Measurements from ENCODE around the gene ZSCAN2. TPM values are rescaled to one million over a fixed set of nuclear protein-coding genes. Genes with fewer than 3 reads are reported as not detected.

Gene ZSCAN2
- polyA plus RNA-seq, 10 donors: 9.4 to 14.3 (median 12.0) TPM

GRCh38 chr15:84597296-84597695 is 3.5 kb upstream of the ZSCAN2 start:
- no peak for DNase-seq

- peak in 1 of 3 donors; percentile 28 for DNase-seq
Measured at GRCh38 chr15:84598250-84598649, 2.6 kb upstream of the ZSCAN2 start.

GRCh38 chr15:84598993-84599392 is 1.8 kb upstream of the ZSCAN2 start:
- DNase-seq: peak in 2 of 3 donors; percentile 42 to 58

GRCh38 chr15:84599906-84600305 is 903 bp upstream of the ZSCAN2 start:
- DNase-seq: no peak

- peak in 2 of 3 donors; percentile 66 to 80 for DNase-seq
Measured at GRCh38 chr15:84600331-84600686, 500 bp upstream of the ZSCAN2 start.

- DNase-seq: no peak
Measured at GRCh38 chr15:84601555-84601838, 688 bp downstream of the ZSCAN2 start.

GRCh38 chr15:84603630-84604379 is 3.0 kb downstream of the ZSCAN2 start:
- no peak for DNase-seq

GRCh38 chr15:84604826-84605553 is 4.2 kb downstream of the ZSCAN2 start:
- DNase-seq: no peak

- no peak for DNase-seq
Measured at GRCh38 chr15:84605554-84605882, 4.7 kb downstream of the ZSCAN2 start.

- no peak for DNase-seq
Measured at GRCh38 chr15:84606653-84607120, 5.9 kb downstream of the ZSCAN2 start.

- DNase-seq: no peak
Measured at GRCh38 chr15:84608707-84609284, 8.0 kb downstream of the ZSCAN2 start.

GRCh38 chr15:84609818-84610525 is 9.2 kb downstream of the ZSCAN2 start:
- no peak for DNase-seq

- no peak for DNase-seq
Measured at GRCh38 chr15:84611631-84612030, 10.8 kb downstream of the ZSCAN2 start.

GRCh38 chr15:84616235-84616634 is 15.4 kb downstream of the ZSCAN2 start:
- peak in 1 of 3 donors; percentile 11 for DNase-seq

GRCh38 chr15:84620626-84621025 is 19.8 kb downstream of the ZSCAN2 start:
- no peak for DNase-seq

- no peak for DNase-seq
Measured at GRCh38 chr15:84621358-84621979, 20.7 kb downstream of the ZSCAN2 start.

GRCh38 chr15:84624359-84624758 is 23.6 kb downstream of the ZSCAN2 start:
- DNase-seq: no peak

- DNase-seq: no peak
Measured at GRCh38 chr15:84625123-84625522, 24.3 kb downstream of the ZSCAN2 start.

GRCh38 chr15:84629033-84629432 is 28.2 kb downstream of the ZSCAN2 start:
- DNase-seq: no peak

GRCh38 chr15:84631706-84632272 is 31.0 kb downstream of the ZSCAN2 start:
- no peak for DNase-seq

- DNase-seq: peak; percentile 60 to 95 (median 84)
Measured at GRCh38 chr15:84633311-84634227, 32.8 kb downstream of the ZSCAN2 start.

All from muscle of back (tissue), 11 donors.